DMS79 (cell line): ENCODE measurements around the gene MRNIP.
"Not testable (repeated sequence)": the region's sequence is repeated elsewhere in the genome, so short reads cannot be mapped to it uniquely, and the experiment has no call there.

Experiments
- DNase-seq: peaks from one replicate; lab custom pipeline; 2025; lab: John Stamatoyannopoulos, UW

MRNIP gene

GRCh38 chr5:179839328-179840256 lies 19.0 kb downstream of the MRNIP start:
- no peak for DNase-seq

GRCh38 chr5:179837076-179838011 lies 21.3 kb downstream of the MRNIP start:
- no peak for DNase-seq

GRCh38 chr5:179836225-179837019 lies 22.2 kb downstream of the MRNIP start:
- DNase-seq, result no peak

- not testable (repeated sequence) for DNase-seq
Measured at GRCh38 chr5:179834871-179835270, 23.7 kb downstream of the MRNIP start.

GRCh38 chr5:179834120-179834519 lies 24.5 kb downstream of the MRNIP start:
- DNase-seq, result no peak

GRCh38 chr5:179833709-179834070 lies 24.9 kb downstream of the MRNIP start:
- no peak for DNase-seq

GRCh38 chr5:179833056-179833708 lies 25.4 kb downstream of the MRNIP start:
- DNase-seq, result no peak

GRCh38 chr5:179832039-179832745 lies 26.4 kb downstream of the MRNIP start:
- no peak for DNase-seq

- no peak for DNase-seq
Measured at GRCh38 chr5:179830818-179831468, 27.7 kb downstream of the MRNIP start.

- DNase-seq, result no peak
Measured at GRCh38 chr5:179829732-179830435, 28.7 kb downstream of the MRNIP start.

- no peak for DNase-seq
Measured at GRCh38 chr5:179828756-179829421, 29.7 kb downstream of the MRNIP start.

- no peak for DNase-seq
Measured at GRCh38 chr5:179827680-179828079, 30.9 kb downstream of the MRNIP start.

- no peak for DNase-seq
Measured at GRCh38 chr5:179825655-179826182, 32.9 kb downstream of the MRNIP start.

GRCh38 chr5:179824745-179825112 lies 33.9 kb downstream of the MRNIP start:
- no peak for DNase-seq

- DNase-seq, result no peak
Measured at GRCh38 chr5:179823937-179824744, 34.5 kb downstream of the MRNIP start.

GRCh38 chr5:179822444-179822990 lies 36.1 kb downstream of the MRNIP start:
- DNase-seq, result no peak

- DNase-seq, result no peak
Measured at GRCh38 chr5:179822059-179822432, 36.6 kb downstream of the MRNIP start.
